Neutrophil (primary cell): Measurements from ENCODE around the gene RBM10.

Experiments
- H3K27ac ChIP-seq: fragments of 200-600 bp; sonication (generic); 2 replicates; pipeline ENCODE4 v1.5.1; 2016; ENCODE audit warnings: mild to moderate bottlenecking, moderate library complexity
- H3K27me3 ChIP-seq: fragments of 200-600 bp; sonication (generic); 2 replicates; pipeline ENCODE4 v1.6.0; 2016; ENCODE audit warnings: mild to moderate bottlenecking
- H3K36me3 ChIP-seq: fragments of 200-600 bp; sonication (generic); 2 replicates; pipeline ENCODE4 v1.5.1; 2017
- H3K4me1 ChIP-seq, 2 experiments: fragments of 200-600 bp in 1 of 2; sonication (generic) in 1 of 2; 1 replicate in 1 of 2; 2 replicates in 1 of 2; pipeline versions ENCODE4 v1.5.1 to v1.6.1; 2013 to 2016; ENCODE audit warnings: low read depth in 1 of 2, low read length in 1 of 2, mild to moderate bottlenecking in 1 of 2, moderate library complexity in 1 of 2; ENCODE audit not compliant: control insufficient read depth in 1 of 2, insufficient read depth in 1 of 2
- H3K4me3 ChIP-seq, 2 experiments: fragments of 200-600 bp in 1 of 2; sonication (generic) in 1 of 2; 1 replicate in 1 of 2; 2 replicates in 1 of 2; pipeline ENCODE4 v1.5.1; 2013 to 2016; ENCODE audit warnings: low read depth in 1 of 2, low read length in 1 of 2, mild to moderate bottlenecking in 1 of 2, moderate library complexity in 1 of 2
- H3K9me3 ChIP-seq: fragments of 200-600 bp; sonication (generic); 2 replicates; pipeline ENCODE4 v1.5.1; 2016
- TF ChIP-seq, protein P1 (sequence below): fragments of 200-600 bp; sonication (generic); IDR thresholded peaks from 2 replicates; pipeline ENCODE4 v1.5.1; 2016; ENCODE audit warnings: antibody characterized with exemption

The RBM10 gene

DNA sequence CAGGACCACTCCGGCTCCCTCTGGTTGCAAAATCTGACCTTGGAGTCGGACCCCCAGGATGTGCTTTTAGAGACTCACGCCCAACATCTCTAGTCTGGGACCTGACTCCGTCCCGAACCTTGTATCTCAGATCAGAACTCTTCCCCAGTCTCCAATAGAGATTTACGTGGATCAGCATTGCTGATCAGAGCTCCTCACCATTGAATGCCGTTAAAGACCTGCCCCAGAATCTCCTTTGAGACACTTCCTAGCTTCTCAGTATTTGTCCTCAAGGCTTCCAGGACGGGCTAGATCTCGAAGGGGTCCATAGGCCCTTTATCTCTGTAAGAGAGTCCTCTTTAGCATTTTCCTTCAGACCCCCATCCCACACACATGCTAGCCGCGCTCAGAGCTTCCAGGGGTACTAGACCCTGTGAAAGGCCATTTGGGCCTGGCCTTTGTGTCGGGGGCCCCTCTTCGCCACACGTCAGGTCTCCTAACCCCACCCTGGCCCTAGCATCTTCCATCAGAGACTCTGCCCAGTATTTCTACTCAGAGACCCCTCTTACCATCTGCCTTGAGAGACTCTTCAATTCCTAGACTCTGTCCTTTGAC lies 49.3 kb downstream of the RBM10 start:
- Histone ChIP-seq H3K36me3 (peaks cover 20% of the 10 kb centered on the region), H3K4me1 (peaks cover 48 to 65% of the 10 kb centered on the region in 2 experiments), H3K27ac (peak overlapping the region; percentile 95), H3K9me3 (no peaks in the 10 kb centered on the region), H3K4me3 (peak overlapping the region; percentile 69 to 79), H3K27me3 (no peaks in the 10 kb centered on the region)
- TF ChIP-seq, protein P1, sequence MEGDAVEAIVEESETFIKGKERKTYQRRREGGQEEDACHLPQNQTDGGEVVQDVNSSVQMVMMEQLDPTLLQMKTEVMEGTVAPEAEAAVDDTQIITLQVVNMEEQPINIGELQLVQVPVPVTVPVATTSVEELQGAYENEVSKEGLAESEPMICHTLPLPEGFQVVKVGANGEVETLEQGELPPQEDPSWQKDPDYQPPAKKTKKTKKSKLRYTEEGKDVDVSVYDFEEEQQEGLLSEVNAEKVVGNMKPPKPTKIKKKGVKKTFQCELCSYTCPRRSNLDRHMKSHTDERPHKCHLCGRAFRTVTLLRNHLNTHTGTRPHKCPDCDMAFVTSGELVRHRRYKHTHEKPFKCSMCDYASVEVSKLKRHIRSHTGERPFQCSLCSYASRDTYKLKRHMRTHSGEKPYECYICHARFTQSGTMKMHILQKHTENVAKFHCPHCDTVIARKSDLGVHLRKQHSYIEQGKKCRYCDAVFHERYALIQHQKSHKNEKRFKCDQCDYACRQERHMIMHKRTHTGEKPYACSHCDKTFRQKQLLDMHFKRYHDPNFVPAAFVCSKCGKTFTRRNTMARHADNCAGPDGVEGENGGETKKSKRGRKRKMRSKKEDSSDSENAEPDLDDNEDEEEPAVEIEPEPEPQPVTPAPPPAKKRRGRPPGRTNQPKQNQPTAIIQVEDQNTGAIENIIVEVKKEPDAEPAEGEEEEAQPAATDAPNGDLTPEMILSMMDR: no peak

DNA sequence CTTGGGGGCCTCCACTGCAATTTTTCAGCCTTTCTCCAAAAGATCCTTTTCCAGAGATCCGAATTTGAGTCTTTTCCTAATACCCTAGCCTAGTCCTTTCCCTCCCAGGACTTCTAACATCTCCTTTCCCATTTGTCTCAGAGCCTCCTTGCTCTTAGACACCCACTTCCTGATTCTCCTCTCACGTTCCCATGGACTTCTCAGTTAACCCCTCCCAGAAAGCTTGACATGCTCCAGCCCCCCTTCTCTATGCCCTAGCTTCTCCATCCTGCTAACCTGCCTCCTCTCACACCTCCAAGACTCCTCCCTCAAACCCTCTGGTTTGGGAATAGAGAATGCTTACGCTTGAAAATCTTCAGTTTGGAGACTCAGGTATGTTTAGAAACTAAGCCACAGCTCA lies 51.1 kb downstream of the RBM10 start:
- H3K4me1 ChIP-seq: peaks cover 40 to 56% of the 10 kb centered on the region in 2 experiments
- H3K27ac ChIP-seq: peak overlapping the region; percentile 45
- H3K9me3 ChIP-seq: no peaks in the 10 kb centered on the region
- H3K27me3 ChIP-seq: no peaks in the 10 kb centered on the region
- TF ChIP-seq, protein P1: no peak
- no peak overlapping the region for H3K4me3 ChIP-seq
- peaks cover 38% of the 10 kb centered on the region for H3K36me3 ChIP-seq

DNA sequence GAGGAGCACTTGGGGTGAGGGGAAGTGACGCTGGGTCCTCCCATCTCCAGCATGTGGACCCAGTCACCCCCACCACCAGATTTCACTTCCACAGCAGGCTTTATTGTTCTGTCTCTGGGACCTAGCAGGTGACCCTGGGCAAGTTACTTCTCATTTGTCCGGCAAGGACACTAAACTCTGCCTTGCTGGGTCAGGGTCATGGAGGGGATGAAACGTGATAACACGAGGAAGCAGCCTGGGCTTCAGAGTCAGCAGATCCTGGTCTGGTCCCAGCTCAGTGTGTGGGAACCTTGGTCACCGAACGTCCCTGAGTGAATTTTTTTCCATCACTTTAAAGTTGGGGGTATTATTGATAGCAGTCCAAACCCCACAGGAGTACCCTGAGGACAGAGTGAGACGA lies 52.5 kb downstream of the RBM10 start:
- Histone ChIP-seq H3K36me3 (peaks cover 52% of the 10 kb centered on the region), H3K4me1 (peaks cover 33 to 45% of the 10 kb centered on the region in 2 experiments), H3K9me3 (no peaks in the 10 kb centered on the region), H3K27me3 (no peaks in the 10 kb centered on the region), H3K27ac (no peak overlapping the region), H3K4me3 (no peak overlapping the region)
- TF ChIP-seq, protein P1: no peak

DNA sequence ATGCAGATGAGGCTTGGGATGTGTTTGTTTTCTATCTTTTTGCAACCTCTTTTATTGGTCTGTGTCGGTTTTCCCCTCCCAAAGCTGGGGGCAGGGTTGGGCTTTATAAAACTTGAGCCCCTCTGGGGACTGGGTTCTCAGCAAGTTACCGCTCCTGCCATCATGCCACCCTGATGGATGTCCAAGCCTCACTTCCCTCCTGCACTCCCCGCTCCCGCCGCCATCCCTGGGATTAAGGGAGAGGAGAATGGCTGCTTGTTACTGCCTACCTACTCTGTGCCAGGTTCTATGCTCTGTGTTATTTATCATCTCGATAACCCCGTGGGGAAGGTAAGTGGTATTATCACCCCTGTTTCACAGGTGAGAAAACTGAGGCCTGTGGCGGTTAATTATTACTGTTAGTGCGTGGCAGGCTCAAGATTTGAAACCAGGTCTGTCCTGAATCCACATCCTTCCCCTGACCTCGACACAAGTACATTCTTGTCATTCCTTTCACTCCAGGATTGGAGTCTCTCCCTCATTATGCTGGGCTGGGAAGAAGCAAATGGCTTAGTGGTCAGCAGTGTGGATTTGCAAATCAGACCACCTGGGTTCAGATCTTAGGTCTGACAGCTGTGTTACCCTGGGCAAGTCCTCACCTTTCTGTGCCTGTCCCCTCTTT lies 53.1 kb downstream of the RBM10 start:
- TF ChIP-seq, protein P1: no peak
- Histone ChIP-seq H3K36me3 (peaks cover 59% of the 10 kb centered on the region), H3K4me1 (peaks cover 27 to 39% of the 10 kb centered on the region in 2 experiments), H3K9me3 (no peaks in the 10 kb centered on the region), H3K4me3 (no peak overlapping the region), H3K27ac (no peak overlapping the region), H3K27me3 (no peaks in the 10 kb centered on the region)

DNA sequence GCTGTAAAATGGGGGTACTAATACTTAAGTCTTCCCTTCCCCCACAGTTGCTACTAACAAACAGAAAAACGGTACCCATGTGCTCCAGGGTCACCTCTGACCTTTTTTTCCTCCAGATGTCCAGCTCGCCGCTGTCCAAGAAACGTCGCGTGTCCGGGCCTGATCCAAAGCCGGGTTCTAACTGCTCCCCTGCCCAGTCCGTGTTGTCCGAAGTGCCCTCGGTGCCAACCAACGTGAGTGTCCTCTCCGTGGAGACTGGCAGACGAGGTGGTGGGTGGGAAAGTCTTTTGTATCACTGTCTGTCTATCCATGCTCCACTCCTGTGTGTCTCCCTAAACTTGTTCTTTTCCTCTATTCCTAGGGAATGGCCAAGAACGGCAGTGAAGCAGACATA lies 53.7 kb downstream of the RBM10 start:
- Histone ChIP-seq H3K4me1 (peaks cover 24 to 35% of the 10 kb centered on the region in 2 experiments), H3K4me3 (no peak overlapping the region), H3K36me3 (peaks cover 62% of the 10 kb centered on the region), H3K9me3 (no peaks in the 10 kb centered on the region), H3K27me3 (no peaks in the 10 kb centered on the region), H3K27ac (no peak overlapping the region)
- TF ChIP-seq, protein P1: no peak
